Uterus (tissue), 2 donors: ENCODE data around the gene SLC4A2.

Source experiments
- POLR2A ChIP-seq, 2 donors: fragments of 450-650 bp; IDR thresholded peaks; one replicate each; pipeline ENCODE4 v1.6.1; 2016; ENCODE audit warnings: antibody characterized with exemption in 2 of 2, mild to moderate bottlenecking in 1 of 2, moderate library complexity in 1 of 2
- TF ChIP-seq, protein P1 (sequence below), 4 experiments: fragments of 200-600 bp in 2 of 4; fragments of 450-650 bp in 2 of 4; sonication (generic) in 2 of 4; IDR thresholded peaks; one replicate each; pipeline ENCODE4 v1.5.1; 2016 to 2019; ENCODE audit warnings: antibody characterized with exemption in 4 of 4, mild to moderate bottlenecking in 2 of 4, moderate library complexity in 1 of 4

DNA sequence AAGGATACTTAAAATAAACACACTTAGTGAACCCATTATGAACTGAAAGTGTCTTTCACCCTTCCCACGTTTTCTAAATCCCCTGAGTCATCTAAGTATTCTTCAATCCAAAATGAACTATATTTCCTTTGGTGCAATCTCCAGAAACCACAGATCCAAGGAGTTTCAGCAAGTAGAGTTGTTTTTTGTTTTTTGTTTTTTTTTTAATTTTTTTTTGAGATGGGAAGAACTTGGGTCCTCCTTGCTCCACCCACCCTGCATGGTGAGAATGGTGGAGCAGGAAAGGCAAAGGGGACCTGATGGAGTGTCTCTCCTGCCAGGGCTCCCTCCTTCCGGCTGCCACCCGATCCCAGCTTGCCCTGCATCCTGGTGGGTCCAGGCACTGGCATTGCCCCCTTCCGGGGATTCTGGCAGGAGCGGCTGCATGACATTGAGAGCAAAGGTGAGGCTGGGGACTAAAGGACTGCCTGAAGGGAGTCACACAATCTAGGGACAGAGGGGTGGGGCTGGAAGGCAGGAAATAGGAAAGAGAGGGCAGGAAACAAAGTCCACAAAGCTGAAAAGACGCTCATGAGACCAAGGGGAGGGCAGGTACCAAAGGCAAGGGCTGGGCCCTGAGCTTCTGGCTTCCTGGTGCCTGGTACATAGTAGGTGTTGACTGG, 47.2 kb upstream of the SLC4A2 start:
- TF ChIP-seq, protein P1, sequence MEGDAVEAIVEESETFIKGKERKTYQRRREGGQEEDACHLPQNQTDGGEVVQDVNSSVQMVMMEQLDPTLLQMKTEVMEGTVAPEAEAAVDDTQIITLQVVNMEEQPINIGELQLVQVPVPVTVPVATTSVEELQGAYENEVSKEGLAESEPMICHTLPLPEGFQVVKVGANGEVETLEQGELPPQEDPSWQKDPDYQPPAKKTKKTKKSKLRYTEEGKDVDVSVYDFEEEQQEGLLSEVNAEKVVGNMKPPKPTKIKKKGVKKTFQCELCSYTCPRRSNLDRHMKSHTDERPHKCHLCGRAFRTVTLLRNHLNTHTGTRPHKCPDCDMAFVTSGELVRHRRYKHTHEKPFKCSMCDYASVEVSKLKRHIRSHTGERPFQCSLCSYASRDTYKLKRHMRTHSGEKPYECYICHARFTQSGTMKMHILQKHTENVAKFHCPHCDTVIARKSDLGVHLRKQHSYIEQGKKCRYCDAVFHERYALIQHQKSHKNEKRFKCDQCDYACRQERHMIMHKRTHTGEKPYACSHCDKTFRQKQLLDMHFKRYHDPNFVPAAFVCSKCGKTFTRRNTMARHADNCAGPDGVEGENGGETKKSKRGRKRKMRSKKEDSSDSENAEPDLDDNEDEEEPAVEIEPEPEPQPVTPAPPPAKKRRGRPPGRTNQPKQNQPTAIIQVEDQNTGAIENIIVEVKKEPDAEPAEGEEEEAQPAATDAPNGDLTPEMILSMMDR (IDR thresholded peaks at IDR 0.05) = no peak
- no peak for TF ChIP-seq POLR2A (IDR thresholded peaks at IDR 0.05)
